Stimulated activated CD4-positive, alpha-beta T cell treated with anti-CD3 and anti-CD28 coated beads, Interleukin-1b, Interleukin-23, amount 100 ng/mL, for 4 hours (primary cell): ENCODE data around the gene ACD.

Experiments
- DNase-seq, 2 donors: peaks; one replicate each; pipeline ENCODE4 v3.0.0-alpha.2; 2020; ENCODE audit warnings: low read depth in 2 of 2

Gene ACD

DNA sequence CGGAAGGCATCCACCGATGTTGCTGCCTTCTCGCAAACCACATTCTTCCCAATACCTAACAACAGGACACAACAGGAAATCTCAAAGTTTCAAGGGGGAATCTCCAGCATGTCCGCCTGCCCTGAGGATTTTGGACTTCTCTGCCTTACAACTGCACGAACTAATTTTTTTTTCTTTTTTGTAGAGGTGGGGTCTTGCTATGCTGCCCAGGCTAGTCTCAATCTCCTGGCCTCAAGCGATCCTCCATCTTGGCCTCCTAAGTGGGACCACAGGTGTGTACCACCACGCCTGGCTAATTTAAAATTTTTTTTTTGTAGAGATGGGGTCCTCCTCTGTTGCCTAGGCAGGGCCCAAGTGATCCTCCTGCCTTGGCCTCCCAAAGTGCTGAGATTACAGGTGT is 15.9 kb upstream of the ACD start:
- no peak for DNase-seq

DNA sequence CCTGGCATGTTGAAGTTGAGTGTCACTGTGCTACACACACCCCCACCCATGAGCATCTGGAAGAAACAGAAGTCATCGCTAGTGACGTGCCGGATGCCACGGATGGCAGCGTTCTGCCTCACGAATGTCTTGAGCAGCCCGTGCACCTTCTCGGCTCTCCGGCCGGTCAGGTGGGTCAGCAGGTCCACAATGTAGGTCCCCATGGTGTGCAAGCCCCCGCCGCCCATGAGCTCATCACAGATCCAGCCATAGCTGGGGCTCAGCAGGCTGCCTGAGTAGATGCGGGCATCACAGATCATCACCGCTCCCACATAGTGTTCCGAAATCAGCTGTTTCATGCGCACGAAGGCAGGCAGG is 15.5 kb upstream of the ACD start:
- DNase-seq, result no peak

DNA sequence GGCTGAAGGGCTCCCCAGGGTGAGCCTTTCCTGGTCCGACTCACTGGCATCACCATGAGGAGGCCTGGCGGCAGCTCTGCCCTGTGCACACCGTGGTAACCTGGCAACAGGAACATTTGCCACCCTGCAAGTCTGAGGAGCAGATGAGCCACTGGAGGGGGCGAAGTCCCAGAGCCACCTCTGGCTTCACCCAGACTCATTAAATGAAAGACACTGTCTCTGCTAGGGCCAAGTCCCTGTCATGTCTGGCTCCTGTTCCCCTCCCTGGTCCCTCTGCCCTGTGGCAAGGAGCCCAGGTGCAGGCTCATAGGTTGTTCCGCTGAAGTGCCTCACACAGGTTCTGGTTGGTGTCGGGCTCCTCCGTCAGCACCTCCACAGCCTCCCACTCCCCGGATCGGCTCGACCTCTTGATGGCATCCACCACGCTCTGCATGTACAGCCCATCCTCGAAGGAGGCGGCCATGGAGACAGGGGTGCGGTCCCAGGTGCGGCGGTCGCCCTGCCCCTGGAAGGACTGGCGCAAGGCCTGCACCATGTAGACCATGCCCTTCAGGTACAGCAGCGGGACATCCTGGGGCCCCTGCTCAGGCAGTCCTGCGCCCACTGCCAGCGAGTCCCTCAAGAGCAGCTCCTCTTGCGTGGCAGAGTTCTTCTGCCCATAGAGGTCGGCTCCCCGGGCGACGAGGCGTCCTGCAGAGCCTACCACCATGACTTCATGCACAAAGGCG is 15.0 kb upstream of the ACD start:
- no peak for DNase-seq

DNA sequence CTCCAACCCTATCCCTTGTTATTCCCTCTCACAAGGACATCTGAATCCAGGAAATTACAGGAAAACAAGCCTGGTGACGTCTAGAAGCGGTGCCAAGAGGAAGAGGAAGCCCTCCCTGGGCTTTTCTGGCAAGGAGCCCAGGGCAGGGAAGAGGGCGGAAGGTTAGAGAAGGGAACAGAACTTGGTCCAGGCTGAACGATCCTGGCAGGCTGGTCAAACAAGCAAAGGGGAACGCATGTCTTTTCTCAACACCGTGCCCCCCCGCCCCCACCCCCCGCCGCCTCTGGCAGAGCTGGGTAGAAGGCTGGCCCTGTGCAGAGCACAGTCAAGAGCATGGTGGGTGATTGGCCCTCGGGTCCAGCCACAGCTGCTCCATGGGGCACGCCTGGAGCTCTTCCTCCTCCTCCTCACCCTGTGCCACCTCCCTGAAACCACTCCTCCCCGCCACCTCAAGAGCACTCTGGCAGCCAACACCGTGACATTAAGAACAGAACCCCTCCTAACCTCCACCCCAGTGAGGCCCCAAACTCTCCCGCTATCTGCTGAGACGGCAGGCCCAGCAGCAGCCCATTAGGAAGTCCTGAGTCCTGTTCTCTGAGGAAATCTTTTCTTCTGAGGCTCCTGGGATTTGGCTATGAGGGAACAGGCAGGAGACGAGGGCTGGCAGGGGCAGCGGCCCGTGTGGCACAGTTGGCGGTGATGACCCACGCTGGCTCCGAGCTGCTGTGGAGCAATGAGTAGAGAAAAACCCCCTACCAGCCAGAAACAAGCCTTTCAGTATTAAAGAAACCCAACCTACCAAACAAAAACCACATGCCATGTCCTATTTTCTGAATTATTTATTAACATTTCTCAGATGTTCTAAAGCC is 13.9 kb upstream of the ACD start:
- no peak for DNase-seq

DNA sequence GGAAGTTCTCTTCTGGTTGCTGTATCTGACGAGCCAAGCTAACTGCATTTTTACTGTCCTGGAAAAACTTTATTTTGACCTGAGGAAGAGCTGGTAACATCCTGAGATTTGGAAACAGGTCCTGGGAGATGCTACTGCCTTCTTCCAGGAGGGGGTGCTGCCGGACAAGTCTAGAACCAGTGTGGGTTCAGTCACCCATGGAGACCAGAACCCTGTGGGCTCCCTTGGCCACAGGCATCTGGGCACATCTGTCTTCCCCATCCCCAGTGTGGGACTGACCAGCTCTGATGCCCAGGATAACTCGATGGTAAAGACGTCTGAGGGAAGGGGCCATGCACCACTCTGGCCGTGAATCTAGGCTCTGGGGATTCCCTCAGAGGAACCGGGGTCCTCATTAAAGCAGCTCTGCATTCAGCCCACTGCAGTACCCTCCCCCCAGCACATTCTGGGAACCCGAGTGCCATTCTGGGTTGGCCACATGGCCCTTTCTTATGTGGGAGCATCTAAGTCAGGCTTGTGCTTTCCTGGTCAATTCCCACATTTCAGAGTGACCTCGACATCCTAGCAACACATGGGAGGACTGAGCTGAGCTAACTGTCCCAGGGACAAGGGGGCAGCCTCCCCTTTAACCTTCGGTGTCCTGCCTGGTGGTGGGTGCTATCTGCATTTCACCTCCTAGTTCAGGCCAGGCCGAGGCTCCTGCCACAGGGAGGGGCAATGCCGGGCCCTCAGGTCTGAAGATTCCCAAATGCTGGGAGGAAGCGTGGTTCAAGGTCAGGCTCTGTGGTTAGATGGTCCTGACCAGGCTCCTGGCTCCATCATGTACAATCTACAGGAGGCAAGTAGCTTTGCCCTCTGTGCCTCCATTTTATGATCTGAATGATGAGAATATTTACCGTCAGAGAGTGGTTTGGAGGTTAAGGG is 12.9 kb upstream of the ACD start:
- no peak for DNase-seq

DNA sequence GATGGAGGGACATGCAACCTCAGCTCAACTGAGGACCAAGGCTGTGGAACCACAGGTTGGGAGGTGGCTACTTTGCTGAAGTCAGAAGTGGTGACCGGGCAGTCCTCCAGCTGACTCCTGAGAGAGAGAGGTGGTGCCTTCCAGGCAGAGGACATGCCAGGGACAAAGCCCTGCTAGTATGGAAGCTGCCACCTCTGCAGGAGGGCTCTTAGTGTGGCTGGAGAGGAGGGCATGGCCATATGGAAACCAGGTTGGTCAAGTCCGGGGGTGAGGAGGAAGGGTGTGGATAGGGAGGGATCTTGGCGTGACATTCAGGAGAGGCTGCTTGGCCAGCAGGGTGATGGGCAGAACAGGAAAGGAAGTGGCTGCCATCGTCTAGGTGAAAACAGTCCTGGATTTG is 12.2 kb upstream of the ACD start:
- DNase-seq, result no peak

DNA sequence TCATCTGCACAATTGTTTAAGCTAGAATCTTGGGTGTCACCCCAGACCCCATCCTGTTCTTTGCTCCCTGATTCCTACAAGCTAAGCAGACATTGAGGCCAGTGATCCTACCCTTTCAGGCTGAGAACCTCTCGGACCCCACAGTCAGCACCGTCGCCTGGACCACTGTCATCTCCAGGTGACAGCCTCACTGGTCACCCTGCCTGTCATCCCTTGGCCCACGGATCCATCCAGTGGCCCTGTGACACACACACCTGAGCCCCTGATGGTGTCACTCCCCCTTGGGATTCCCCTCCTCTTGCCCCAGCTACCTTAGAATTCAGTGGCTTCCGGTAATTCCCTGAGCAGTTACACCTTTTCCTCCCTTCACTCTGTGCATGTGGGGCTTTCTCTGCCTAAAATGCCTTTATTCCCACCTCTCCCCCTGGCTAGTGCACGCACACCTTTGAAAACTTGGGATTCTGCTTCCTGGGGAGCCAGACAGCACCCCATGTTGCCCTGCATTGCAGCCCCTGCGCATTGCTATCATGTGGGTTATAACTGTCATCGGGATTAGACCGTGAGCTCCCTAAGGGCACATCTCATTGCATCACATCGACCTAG is 9.5 kb upstream of the ACD start:
- DNase-seq, result no peak

DNA sequence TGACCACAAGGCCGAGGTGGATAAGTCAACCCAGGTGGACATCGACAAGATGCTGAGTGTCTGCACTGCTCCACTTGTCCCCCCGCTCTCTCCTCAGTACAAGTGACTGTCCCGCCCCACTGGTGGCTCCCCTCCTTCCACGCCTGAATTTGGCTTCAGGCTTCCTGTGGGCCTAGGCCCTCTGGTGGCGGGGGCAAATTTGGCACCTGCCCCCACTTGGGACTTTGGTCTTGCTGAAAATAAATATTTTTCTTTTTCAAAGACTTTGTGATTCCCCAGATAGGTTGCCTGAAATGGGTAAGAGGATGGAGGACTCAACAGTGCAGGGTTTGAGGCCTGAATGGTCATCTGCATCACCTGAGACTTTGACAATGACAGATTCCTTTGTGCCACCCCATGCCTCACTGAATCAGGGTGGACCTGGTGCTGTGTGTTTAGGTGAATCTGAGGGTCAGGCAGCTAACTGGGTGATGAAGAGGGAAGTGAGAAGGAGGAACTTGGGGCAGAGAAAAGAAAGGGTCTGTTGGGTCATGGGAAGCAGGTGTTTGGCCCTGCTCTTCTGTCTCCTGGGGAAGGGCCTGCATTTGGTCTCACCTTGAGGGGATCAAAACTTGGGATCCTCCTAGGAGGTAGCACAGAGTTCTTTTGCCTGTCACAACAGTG is 8.6 kb upstream of the ACD start:
- DNase-seq, result no peak

DNA sequence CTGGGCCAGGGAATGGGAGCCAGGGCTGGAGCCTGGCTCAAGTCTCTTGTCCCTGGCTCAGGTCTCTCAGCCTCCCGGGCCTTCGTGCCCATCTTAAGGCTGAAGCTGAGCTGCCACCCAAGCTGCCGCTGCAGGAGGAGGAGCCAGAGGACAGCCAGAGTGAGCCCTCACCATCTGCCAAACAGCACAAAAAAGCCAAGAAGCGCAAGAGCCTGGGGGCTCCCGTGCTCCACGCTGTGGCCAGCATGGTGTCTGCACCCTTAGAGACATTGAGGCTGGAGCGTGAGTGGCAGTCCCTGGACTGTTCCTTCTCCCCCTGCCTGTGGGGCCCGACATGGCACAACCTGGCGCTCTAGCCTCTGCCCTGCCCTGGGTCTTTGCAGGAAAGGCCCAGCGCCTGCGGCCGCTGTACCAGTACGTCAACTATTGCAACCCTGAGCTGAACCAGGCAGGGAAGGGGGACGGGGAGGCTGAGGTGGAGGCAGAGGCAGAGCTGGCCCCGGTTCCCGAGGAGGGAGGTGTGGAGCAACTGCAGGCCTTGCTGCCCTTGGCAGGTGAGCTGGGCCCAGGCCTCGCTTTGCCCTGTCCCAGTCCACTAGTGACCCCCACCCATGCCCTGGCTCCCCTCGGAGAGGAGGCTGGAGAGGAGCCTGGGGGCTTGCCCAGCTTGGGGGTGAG is 7.9 kb upstream of the ACD start:
- peak; percentile 64 to 65 for DNase-seq

DNA sequence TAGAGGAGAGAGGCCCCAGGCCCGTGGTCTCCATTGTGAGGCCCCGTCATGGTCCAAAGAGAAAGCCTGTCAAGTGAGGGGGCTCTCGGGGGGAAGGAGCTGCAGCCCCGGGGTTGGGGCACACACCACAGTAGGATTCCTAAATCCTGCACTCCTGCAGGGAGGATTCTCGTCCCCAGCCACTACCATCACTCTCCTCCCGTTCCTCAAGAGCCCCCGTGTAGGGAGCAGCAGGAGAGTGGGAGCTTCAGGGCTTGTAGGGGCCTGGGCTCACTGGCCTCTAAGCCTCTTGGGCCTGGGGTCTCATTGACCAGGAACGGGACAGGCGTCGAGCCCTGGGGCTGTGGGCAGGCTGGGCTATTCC is 7.4 kb upstream of the ACD start:
- no peak for DNase-seq

DNA sequence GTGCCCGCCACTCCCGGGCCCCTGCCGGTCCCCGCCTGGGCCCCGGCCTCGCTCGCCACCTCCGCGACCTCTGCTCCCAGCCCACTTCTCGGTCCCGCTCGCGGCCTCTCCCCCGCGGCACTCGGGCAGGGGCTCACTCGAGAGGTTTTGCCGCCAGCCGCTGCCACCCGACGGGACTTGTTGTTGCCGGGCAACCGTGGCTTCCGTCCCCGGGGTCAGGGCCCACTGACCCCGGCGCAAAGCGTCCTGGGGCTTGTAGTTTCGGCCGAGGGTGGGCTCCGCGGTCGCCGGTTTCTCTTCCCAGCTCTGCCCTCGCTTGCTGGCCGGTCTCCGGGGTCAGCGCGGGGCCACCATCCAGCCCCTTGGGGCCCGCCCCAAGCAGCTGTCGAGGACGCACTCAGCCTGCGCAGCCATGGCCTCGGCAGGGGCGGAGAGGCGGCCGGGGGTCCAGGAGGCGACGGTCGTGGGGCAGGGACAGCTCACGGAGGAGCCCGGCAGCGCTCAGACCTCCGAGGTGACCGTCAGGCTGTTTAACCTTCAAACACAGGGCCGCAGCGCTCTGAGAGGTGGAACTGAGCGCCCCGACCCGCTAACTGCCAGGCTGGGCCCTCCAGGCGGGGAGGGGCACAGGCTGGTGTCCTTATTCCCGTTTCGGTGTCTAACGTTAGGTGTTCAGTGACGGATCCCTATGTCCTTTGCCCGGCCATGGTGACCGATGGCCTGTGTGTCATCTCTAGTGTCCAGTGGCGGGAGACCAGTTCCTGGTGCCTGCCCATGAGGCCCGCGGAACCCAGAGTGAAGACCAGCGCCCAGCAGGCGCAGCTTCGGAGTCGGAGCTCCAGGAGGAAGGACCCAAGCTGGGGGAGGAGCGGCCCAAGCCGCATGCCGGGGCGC is 6.7 kb upstream of the ACD start, which contains the start of the genes C16orf86 and ENKD1:
Gene C16orf86 (plus strand): TSS at position 256 of the 894 bp plus-strand sequence. CDS start 157 bp downstream, at position 413.
Gene ENKD1 (minus strand): TSS at position 192 of the 894 bp plus-strand sequence. CDS start 308 bp downstream, outside the sequence.
- peak; percentile 67 to 71 for DNase-seq

DNA sequence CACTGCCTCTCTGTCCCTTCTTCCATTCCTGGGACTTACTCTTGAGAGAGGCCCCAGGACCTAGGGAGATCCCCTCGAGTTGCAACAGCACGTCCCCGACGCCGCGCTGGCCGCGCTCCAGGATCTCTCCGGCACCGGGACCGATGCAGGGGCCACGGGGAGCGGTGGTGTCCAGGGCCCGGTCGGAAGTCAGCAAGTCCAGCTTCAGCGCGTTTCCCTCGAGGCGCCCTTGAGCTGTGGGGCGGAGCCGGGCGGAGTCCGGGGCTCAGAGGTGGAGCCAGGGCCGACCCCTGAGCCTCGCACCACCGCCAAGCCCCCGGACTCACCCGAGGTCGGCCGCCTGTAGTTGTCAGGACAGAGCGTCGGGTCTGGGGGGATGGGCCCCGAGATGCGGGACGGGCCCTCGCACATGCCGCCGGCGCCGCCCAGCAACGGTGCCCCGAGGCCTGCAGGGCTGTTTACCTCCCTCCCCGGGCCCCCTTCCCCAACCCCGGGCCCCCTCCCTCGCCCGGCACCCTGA is 6.0 kb upstream of the ACD start:
- no peak for DNase-seq

DNA sequence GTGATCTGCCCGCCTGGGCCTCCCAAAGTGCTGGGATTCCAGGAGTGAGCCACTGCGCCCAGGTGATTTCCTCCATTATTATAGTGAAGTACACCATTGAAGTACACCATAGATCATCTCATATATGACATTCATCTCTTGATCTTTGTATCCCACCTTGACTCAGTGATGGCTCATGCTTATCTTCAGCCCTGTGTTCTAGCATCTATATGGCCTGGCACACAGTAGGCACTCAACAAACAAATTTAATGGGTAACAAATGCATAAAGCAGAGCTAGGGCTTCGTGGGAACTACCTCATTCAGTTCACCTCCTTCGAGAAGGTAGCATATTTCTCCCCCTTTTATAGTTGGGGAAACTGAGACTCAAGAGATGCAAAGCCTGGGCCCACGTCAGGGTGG is 5.5 kb upstream of the ACD start:
- no peak for DNase-seq

DNA sequence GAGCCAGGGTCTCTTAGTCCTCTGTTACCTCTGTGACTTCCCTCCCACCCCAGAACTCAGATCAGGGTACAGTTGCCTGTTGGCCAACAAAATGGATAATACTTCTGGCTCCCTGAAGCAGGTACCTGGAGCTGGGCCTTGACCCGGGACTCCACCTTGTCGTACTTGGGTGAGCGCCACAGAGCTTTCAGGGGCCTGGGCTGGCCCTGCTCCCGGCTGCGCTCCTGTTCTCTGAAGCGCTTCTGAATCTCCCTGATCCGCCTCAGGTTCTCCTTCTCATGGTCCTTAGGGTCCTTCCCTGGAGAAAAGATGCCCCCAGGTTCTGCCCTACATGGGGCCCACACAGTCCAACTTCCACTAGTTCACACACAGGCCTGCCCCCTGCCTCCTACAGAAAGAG is 4.8 kb upstream of the ACD start:
- DNase-seq, result no peak

DNA sequence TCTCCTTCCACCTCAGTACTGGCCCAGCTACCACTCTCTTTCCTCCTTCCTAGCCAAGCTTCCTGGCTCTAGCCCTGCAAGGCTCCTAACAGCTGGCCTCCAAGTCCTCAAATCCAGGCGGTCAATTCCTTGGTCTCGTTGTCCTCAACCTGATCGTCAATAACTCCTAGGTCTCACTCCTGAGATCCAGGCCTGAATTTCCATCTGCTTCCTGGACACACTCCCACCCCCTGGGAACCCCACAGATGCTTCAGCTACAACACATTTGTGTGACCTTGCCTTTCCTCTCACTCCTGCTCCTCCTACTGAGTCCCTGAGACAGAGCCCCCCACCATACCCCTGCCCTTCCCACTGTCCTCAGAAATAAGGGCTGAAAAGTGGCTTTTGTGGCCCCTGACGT is 4.2 kb upstream of the ACD start:
- no peak for DNase-seq

DNA sequence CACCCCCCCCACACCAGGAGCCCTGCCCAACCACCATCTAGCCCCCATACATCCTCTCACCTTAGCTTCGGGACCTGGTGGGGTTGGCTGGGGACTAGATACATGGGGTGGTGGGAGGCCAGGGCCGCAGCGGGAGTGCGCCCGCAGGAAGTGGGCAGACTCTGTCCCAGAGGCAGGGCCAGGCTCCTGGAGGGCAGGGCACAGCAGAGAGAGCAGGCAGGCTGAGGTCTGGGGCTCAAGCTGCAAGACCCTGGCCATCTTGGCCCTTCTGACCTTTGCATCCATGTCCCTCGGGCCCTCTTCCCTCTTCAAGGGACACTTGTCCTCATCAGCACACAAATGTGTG is 3.8 kb upstream of the ACD start:
- no peak for DNase-seq

DNA sequence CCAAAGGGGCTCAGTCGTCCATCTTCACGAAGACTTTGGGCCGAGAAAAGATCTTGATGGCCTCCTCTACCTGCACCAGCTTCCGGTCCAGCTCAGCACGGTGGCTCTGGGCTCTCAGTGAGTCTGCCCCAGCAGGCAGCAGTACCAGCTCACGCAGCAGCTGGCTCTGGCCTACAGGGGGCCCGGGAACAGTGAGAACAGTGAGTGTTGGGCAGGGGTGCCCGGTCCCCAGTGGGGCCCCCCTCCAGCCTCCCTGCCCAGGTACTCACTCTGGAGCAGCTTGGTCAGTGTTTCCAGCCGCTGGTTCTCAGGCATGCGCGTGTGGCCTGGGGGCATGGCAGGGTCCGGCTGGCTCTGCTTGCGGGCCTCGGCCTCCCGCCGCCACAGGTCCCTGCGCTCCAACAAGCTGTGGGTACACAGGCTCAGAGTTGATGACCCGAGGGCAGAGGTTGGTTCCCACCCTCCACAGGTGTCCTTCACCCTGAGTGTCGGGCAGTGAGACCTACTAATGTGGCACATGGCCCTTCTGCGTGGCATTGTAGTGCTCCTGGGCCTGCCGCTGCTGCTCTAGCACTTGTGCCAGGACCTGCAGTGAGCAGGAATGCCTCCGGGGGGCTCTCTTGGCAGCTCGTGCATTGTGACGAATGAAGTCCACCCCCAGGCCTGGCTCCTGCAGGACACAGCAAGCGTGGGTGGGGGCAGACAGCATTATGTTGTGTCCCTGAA is 3.3 kb upstream of the ACD start:
- DNase-seq, result peak in 1 of 2 donors; percentile 31

DNA sequence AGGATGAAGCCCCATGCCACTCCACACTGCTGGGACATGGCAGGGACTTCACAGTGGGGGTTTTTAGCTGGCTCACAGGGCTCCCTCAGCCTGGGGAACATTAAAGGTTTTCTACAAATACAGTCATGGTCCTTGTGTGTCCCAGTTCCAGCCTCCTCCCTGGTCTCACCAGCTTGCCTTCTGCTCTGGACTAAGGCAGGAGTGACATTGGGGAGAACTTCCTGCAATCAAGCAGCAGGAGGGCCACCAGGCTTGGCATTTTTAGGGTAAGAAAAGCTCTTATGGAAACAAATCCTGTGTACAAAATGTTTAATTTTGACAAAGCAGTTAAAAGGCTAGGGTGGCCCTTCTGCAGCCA is 2.6 kb upstream of the ACD start:
- no peak for DNase-seq
